HUES64 (cell line): Measurements from ENCODE around the gene RALGPS1.

ENCODE experiments used
- H3K27ac ChIP-seq: 2 replicates; pipeline ENCODE4 v1.7.0; 2013; ENCODE audit warnings: low read depth, low read length, inconsistent platforms
- H3K27me3 ChIP-seq: 2 replicates; pipeline ENCODE4 v1.6.1; 2013; ENCODE audit warnings: mild to moderate bottlenecking, low read length; ENCODE audit not compliant: insufficient read depth
- H3K36me3 ChIP-seq: 2 replicates; pipeline ENCODE4 v1.6.1; 2013; ENCODE audit warnings: mild to moderate bottlenecking, low read length; ENCODE audit not compliant: insufficient read depth
- H3K4me1 ChIP-seq: 2 replicates; pipeline ENCODE4 v1.6.1; 2013; ENCODE audit warnings: mild to moderate bottlenecking, low read length, moderate library complexity; ENCODE audit not compliant: insufficient read depth
- H3K4me3 ChIP-seq: 2 replicates; pipeline ENCODE4 v1.5.1; 2013; ENCODE audit warnings: mild to moderate bottlenecking, low read length, moderate library complexity
- H3K9ac ChIP-seq: 2 replicates; pipeline ENCODE4 v1.6.1; 2013; ENCODE audit warnings: mild to moderate bottlenecking, low read depth, low read length
- H3K9me3 ChIP-seq: 2 replicates; pipeline ENCODE4 v1.6.1; 2013; ENCODE audit warnings: low read depth, low read length; ENCODE audit not compliant: insufficient read depth
- WGBS: fragments of 150-250, 120-280 bp; methylation state at CpG from one replicate; pipeline ENCODE4 v1.1.7; 2013; ENCODE audit warnings: missing lambda C conversion rate; 5-methylcytosine and 5-hydroxymethylcytosine counted together

The RALGPS1 gene

DNA sequence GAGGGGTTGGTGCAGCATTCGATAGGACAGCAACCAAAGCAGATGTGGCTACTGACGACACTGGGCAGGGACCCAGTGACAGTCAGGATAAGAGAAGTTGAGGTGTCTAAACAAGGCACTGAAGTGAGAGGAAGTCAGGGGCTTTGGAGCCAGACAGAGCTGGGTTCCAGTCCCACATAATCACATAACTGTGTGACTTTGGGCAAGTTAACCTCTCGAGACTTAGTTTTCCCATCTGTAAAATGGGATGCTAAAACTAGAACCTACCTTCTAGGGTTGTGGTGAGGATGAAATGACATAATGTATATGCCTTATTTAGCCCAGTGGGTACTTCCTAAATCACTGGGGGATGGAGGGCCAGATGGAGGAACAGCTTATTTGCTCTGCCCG lies 204.7 kb downstream of the RALGPS1 start:
- Histone ChIP-seq H3K9ac (no peak overlapping the region), H3K4me1 (peaks cover 18% of the 10 kb centered on the region; the same call in 1 of the 2 replicates), H3K4me3 (no peak overlapping the region), H3K9me3 (no peaks in the 10 kb centered on the region), H3K36me3 (no peaks in the 10 kb centered on the region), H3K27me3 (0 out of 2 replicates have a peak, but pooled peaks cover 3% of the 10 kb centered on the region), H3K27ac (no peak overlapping the region)
- whole genome bisulfite sequencing: 90% methylated on average over 4 of the region's 4 CpGs

DNA sequence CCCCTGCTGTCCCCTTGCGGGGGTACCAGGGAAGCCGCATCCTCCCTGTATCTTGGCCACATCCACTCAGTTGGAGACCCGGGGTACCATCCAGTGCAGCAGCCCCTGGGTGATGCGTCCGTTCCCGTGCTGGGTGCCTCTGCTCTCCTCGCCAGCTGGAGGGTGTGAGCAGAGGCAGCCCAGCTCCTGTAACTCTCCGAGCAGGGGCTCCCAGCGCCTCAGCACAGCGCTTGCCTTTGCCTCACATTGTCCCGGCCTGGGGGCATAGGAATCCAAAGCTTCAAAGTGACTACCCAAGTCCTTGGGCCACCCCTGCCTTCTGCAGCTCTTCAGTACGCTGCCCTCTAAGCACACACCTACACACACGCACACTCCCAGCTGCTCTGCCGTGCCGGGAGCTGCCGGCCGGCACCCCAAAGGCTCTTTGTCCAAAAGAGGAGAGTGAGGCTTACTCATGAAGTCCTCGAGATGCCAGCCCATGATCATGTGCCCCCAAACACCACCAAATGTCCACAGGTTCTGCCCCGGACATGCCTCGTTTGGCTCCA lies 207.1 kb downstream of the RALGPS1 start:
- peak overlapping the region; percentile 59 for H3K9ac ChIP-seq
- 0 out of 2 replicates have a peak, but pooled peaks cover 3% of the 10 kb centered on the region for H3K27me3 ChIP-seq
- H3K36me3 ChIP-seq: no peaks in the 10 kb centered on the region
- H3K4me1 ChIP-seq: peaks cover 18% of the 10 kb centered on the region; the same call in 1 of the 2 replicates
- H3K4me3 ChIP-seq: peak overlapping the region; percentile 62
- H3K9me3 ChIP-seq: no peaks in the 10 kb centered on the region
- H3K27ac ChIP-seq: no peak overlapping the region; the same call in 1 of the 2 replicates
- WGBS: 20% methylated on average over 20 of the region's 20 CpGs

- Histone ChIP-seq H3K27ac (peak within 1 kb of the TSS; percentile 44; the same call in 1 of the 2 replicates), H3K4me1 (peaks cover 18% of the 10 kb centered on the region; the same call in 1 of the 2 replicates), H3K9me3 (no peaks in the 10 kb centered on the region), H3K4me3 (peak within 1 kb of the TSS; percentile 62), H3K27me3 (0 out of 2 replicates have a peak, but pooled peaks cover 3% of the 10 kb centered on the region), H3K9ac (peak within 1 kb of the TSS; percentile 59), H3K36me3 (no peaks in the 10 kb centered on the region)
- 4% methylated on average over 43 of the region's 43 CpGs for WGBS
Measured at GRCh38 chr9:127122176-127123063, 207.8 kb downstream of the RALGPS1 start, which contains the start of gene ANGPTL2. TSS of gene ANGPTL2 (minus strand) at chr9:127122635. CDS start at chr9:127108731, 13,904 bp downstream.

DNA sequence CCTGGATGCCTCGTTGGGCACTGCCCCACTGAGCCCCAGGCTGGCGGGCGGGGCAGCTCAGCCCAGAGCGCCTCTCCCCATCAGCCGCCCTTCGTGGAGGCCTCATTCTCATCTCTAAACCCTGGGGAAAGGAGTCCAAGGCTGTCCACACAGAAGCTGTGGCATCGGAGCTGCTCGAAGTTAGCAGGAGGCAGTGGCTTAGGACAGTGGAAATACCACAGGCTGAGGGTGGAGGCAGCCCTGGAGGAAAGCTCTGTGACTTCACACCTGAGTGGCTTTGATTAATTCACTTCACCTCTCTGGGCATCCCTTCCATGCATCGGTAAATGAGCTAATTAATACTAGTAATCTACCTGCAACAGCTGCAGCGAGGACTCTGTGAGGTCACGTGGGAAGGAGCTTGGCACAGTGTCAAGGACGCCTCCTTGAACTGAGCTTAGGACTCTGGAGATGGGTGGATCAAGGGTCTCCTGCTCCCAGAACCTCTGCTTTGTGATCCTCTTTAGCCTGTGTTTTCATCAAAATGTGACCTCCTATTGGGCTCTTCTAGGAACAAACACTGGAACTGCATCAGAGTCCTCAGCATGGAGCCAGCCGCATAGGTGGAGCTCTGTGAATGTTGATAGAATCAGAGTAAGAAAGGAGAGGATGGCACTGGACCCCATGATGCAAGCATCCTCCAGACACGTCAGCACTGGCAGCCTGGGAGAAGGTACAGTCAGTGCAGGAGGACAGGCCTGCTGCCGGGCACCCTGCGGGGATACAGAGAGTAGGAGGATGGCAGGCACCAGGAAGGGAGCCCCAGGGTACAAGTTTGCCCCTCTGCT lies 208.7 kb downstream of the RALGPS1 start:
- Histone ChIP-seq H3K9me3 (no peaks in the 10 kb centered on the region), H3K4me3 (peak overlapping the region; percentile 62), H3K27me3 (0 out of 2 replicates have a peak, but pooled peaks cover 3% of the 10 kb centered on the region), H3K4me1 (peaks cover 18% of the 10 kb centered on the region; the same call in 1 of the 2 replicates), H3K36me3 (no peaks in the 10 kb centered on the region), H3K27ac (peak overlapping the region; percentile 42; the same call in 1 of the 2 replicates), H3K9ac (peak overlapping the region; percentile 54)
- WGBS: 50% methylated on average over 16 of the region's 16 CpGs

DNA sequence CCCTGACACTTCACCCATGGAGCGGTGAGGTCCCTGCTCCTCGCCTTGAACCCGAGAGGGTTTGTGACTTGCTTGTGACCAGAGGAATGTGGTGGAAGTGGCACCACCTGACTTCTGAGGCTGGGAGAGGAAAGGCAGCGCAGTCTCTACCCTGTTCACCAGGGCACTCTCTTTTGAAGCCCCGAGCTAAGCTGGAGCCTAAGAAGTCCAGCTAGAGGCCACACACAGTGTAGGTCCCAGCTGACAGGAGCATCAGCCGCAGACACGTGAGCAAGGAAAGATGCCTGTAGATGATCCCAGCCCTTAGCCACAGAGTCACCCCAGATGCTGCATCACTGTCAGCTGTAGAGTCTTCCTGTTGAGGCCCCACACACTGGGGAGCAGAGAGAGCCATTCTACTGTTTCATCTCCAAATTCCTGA lies 209.5 kb downstream of the RALGPS1 start:
- H3K36me3 ChIP-seq: no peaks in the 10 kb centered on the region
- no peak overlapping the region for H3K27ac ChIP-seq
- H3K4me1 ChIP-seq: peaks cover 13% of the 10 kb centered on the region; the same call in 1 of the 2 replicates
- 95% methylated on average over 7 of the region's 7 CpGs for WGBS
- H3K27me3 ChIP-seq: 0 out of 2 replicates have a peak, but pooled peaks cover 3% of the 10 kb centered on the region
- no peak overlapping the region for H3K4me3 ChIP-seq
- H3K9ac ChIP-seq: no peak overlapping the region
- H3K9me3 ChIP-seq: no peaks in the 10 kb centered on the region

- Histone ChIP-seq H3K27me3 (0 out of 2 replicates have a peak, but pooled peaks cover 3% of the 10 kb centered on the region), H3K36me3 (no peaks in the 10 kb centered on the region), H3K4me3 (no peak overlapping the region), H3K4me1 (peaks cover 13% of the 10 kb centered on the region; the same call in 1 of the 2 replicates), H3K27ac (no peak overlapping the region), H3K9ac (no peak overlapping the region), H3K9me3 (no peaks in the 10 kb centered on the region)
- 94% methylated on average over 2 of the region's 2 CpGs for WGBS
Measured at GRCh38 chr9:127124792-127125191, 210.2 kb downstream of the RALGPS1 start.

- H3K9ac ChIP-seq: no peak overlapping the region
- H3K27ac ChIP-seq: no peak overlapping the region
- H3K9me3 ChIP-seq: no peaks in the 10 kb centered on the region
- H3K27me3 ChIP-seq: no peaks in the 10 kb centered on the region
- H3K4me1 ChIP-seq: peaks cover 20% of the 10 kb centered on the region; the same call in 1 of the 2 replicates
- WGBS: 88% methylated on average over 1 of the region's 1 CpG
- H3K4me3 ChIP-seq: no peak overlapping the region
- H3K36me3 ChIP-seq: no peaks in the 10 kb centered on the region
Measured at GRCh38 chr9:127126971-127127370, 212.4 kb downstream of the RALGPS1 start.

GRCh38 chr9:127128341-127129072 lies 213.9 kb downstream of the RALGPS1 start:
- no peak overlapping the region for H3K4me3 ChIP-seq
- no peaks in the 10 kb centered on the region for H3K36me3 ChIP-seq
- H3K4me1 ChIP-seq: peaks cover 27% of the 10 kb centered on the region
- 91% methylated on average over 9 of the region's 9 CpGs for WGBS
- no peak overlapping the region for H3K9ac ChIP-seq
- H3K27ac ChIP-seq: no peak overlapping the region
- no peaks in the 10 kb centered on the region for H3K27me3 ChIP-seq
- H3K9me3 ChIP-seq: no peaks in the 10 kb centered on the region

DNA sequence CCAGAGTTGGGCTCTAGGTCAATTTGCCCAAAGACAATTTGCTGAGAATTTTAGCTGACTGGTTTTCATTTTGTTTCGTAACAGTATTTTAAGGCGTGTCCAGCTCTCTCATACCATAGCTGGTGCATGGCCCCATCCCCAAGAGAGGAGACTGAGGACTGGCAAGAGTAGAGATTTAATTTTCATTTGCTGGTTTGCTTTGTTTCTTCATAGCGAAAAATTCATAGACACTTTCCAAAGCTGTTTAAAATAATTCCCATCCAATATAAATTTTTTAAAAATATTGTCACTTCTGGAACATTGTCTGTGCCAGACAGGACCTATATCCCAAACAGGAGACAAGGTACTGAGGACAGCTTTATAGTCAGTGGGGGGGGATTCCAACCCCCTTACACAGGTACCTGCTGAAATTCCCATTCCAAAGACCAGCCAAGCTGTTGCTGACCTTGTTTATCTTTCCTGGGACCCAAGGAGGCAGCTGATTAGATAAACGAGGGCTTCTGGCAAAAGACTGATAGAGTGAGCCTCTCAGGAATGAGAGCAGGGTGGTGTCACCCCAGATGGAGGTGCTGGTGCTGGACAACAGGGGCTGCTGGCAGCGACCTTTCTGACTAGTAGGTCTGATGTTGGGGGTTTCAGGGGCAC lies 214.6 kb downstream of the RALGPS1 start:
- H3K9ac ChIP-seq: no peak overlapping the region
- WGBS: 82% methylated on average over 5 of the region's 5 CpGs

DNA sequence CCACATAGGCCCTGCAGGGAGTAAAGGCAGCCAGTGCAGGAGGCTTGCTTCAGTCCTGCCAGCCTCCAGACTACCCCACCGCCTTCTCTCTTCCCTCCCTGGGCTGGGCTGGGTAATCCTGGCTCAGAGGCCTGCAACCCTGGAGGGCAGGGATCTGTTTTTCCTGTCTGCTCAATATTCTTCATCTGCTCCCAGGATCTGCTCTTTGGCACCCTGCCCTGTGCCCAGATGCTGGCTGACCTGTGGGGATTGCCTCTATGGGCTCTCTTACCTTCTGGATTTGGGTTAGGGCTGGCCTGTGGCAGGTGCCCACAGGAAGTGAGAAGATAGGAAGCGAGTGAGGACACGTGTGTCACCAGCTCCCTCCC lies 215.1 kb downstream of the RALGPS1 start:
- WGBS: 87% methylated on average over 3 of the region's 3 CpGs
- Histone ChIP-seq H3K27ac (no peak overlapping the region), H3K36me3 (no peaks in the 10 kb centered on the region)

More for the DNA sequence above, 214.6 kb downstream of the RALGPS1 start:
- no peak overlapping the region for H3K4me3 ChIP-seq
- H3K27ac ChIP-seq: no peak overlapping the region
- H3K9me3 ChIP-seq: no peaks in the 10 kb centered on the region
- no peaks in the 10 kb centered on the region for H3K27me3 ChIP-seq
- peaks cover 33% of the 10 kb centered on the region for H3K4me1 ChIP-seq
- H3K36me3 ChIP-seq: no peaks in the 10 kb centered on the region

More for the DNA sequence above, 215.1 kb downstream of the RALGPS1 start:
- peaks cover 33% of the 10 kb centered on the region for H3K4me1 ChIP-seq
- no peaks in the 10 kb centered on the region for H3K27me3 ChIP-seq
- H3K9ac ChIP-seq: no peak overlapping the region
- H3K9me3 ChIP-seq: no peaks in the 10 kb centered on the region
- no peak overlapping the region for H3K4me3 ChIP-seq
